OCI-LY1 (cell line): ENCODE data around the gene MACROD2.

Source experiments
- H2AFZ ChIP-seq: fragments of 200-600 bp; sonication (generic), shearing (Covaris generic); 2 replicates; pipeline ENCODE4 v1.6.0; 2014; ENCODE audit warnings: antibody characterized with exemption, mild to moderate bottlenecking, low read length
- H3F3A ChIP-seq: fragments of 200-600 bp; sonication (generic), shearing (Covaris generic); 2 replicates; pipeline ENCODE4 v1.6.0; 2014; ENCODE audit warnings: mild to moderate bottlenecking, antibody characterized with exemption, low read length, moderate library complexity; ENCODE audit not compliant: insufficient read depth
- H3K27ac ChIP-seq: fragments of 200-600 bp; sonication (generic); 2 replicates; pipeline ENCODE4 v1.5.1; 2014; ENCODE audit warnings: low read length, mixed run types, mild to moderate bottlenecking, low read depth; ENCODE audit not compliant: poor library complexity, severe bottlenecking
- H3K27me3 ChIP-seq: fragments of 200-600 bp; sonication (generic); 2 replicates; pipeline ENCODE4 v1.6.0; 2014; ENCODE audit warnings: antibody characterized with exemption, mild to moderate bottlenecking, low read length, moderate library complexity; ENCODE audit not compliant: insufficient read depth
- H3K36me3 ChIP-seq: fragments of 200-600 bp; sonication (generic); 2 replicates; pipeline ENCODE4 v1.6.1; 2014; ENCODE audit warnings: mild to moderate bottlenecking, antibody characterized with exemption, low read length, moderate library complexity, mixed read lengths; ENCODE audit not compliant: insufficient read depth
- H3K4me1 ChIP-seq: fragments of 200-600 bp; sonication (generic); 2 replicates; pipeline ENCODE4 v1.5.1; 2014; ENCODE audit warnings: mild to moderate bottlenecking, low read length, moderate library complexity; ENCODE audit not compliant: insufficient read depth, severe bottlenecking
- H3K4me2 ChIP-seq: fragments of 200-600 bp; sonication (generic), shearing (Covaris generic); 2 replicates; pipeline ENCODE4 v1.6.1; 2014; ENCODE audit warnings: low read length
- H3K4me3 ChIP-seq: fragments of 200-600 bp; sonication (generic); 2 replicates; pipeline ENCODE4 v1.5.1; 2014; ENCODE audit warnings: low read length, low read depth, mild to moderate bottlenecking, mixed read lengths; ENCODE audit not compliant: poor library complexity, severe bottlenecking
- H3K79me2 ChIP-seq: fragments of 200-600 bp; shearing (Covaris generic); 2 replicates; pipeline ENCODE4 v1.6.1; 2016; ENCODE audit warnings: mixed run types, low read length, mixed read lengths; ENCODE audit not compliant: insufficient read depth
- H3K9ac ChIP-seq: fragments of 200-600 bp; sonication (generic), shearing (Covaris generic); 2 replicates; pipeline ENCODE4 v1.6.1; 2014; ENCODE audit warnings: mild to moderate bottlenecking, low read length, mixed read lengths
- H3K9me2 ChIP-seq: fragments of 200-600 bp; sonication (generic), shearing (Covaris generic); 2 replicates; pipeline ENCODE4 v1.6.1; 2014; ENCODE audit warnings: low read depth, mild to moderate bottlenecking, low read length, mixed read lengths
- H3K9me3 ChIP-seq: fragments of 200-600 bp; shearing (Covaris generic); 2 replicates; pipeline ENCODE4 v1.6.1; 2014; ENCODE audit warnings: low read length, mixed read lengths
- H4K20me1 ChIP-seq: fragments of 200-600 bp; sonication (generic), shearing (Covaris generic); 2 replicates; pipeline ENCODE4 v1.6.0; 2016; ENCODE audit warnings: mild to moderate bottlenecking, low read length; ENCODE audit not compliant: insufficient read depth
- CTCF ChIP-seq: fragments of 200-600 bp; sonication (generic), shearing (Covaris generic); IDR thresholded peaks from 2 replicates; pipeline ENCODE4 v1.5.1; 2017; ENCODE audit warnings: mild to moderate bottlenecking, antibody characterized with exemption, low read length, moderate library complexity, mixed read lengths
- EZH2 ChIP-seq: fragments of 200-600 bp; sonication (generic), shearing (Covaris generic); IDR thresholded peaks from 2 replicates; pipeline ENCODE4 v1.8.0; 2017; ENCODE audit warnings: borderline replicate concordance, mixed run types, mild to moderate bottlenecking, antibody characterized with exemption, low read length, moderate library complexity, mixed read lengths

MACROD2 gene

GRCh38 chr20:15991279-15991678, 1996.0 kb downstream of the MACROD2 start:
- Histone ChIP-seq H4K20me1 (no peaks in the 10 kb centered on the region), H3K4me2 (no peak overlapping the region), H3K9me3 (no peaks in the 10 kb centered on the region), H3K79me2 (no peaks in the 10 kb centered on the region), H3K36me3 (no peaks in the 10 kb centered on the region), H3K4me3 (no peak overlapping the region), H3K4me1 (peaks cover 3% of the 10 kb centered on the region), H3K9ac (no peak overlapping the region), H2AFZ (no peak overlapping the region), H3K27ac (no peak overlapping the region), H3K27me3 (no peaks in the 10 kb centered on the region), H3F3A (no peaks in the 10 kb centered on the region), H3K9me2 (no peaks in the 10 kb centered on the region)
- TF ChIP-seq EZH2 (no peak), CTCF (no peak)

GRCh38 chr20:15992564-15992963, 1997.2 kb downstream of the MACROD2 start:
- H3F3A ChIP-seq: no peaks in the 10 kb centered on the region
- no peak overlapping the region for H3K4me3 ChIP-seq
- H3K36me3 ChIP-seq: no peaks in the 10 kb centered on the region
- no peaks in the 10 kb centered on the region for H4K20me1 ChIP-seq
- no peaks in the 10 kb centered on the region for H3K27me3 ChIP-seq
- no peak overlapping the region for H2AFZ ChIP-seq
- H3K9me3 ChIP-seq: no peaks in the 10 kb centered on the region
- H3K9ac ChIP-seq: no peak overlapping the region
- no peak overlapping the region for H3K27ac ChIP-seq
- H3K4me1 ChIP-seq: no peaks in the 10 kb centered on the region
- no peaks in the 10 kb centered on the region for H3K9me2 ChIP-seq
- TF ChIP-seq EZH2 (no peak), CTCF (no peak)
- H3K4me2 ChIP-seq: no peak overlapping the region
- no peaks in the 10 kb centered on the region for H3K79me2 ChIP-seq

GRCh38 chr20:16000112-16000511, 2004.8 kb downstream of the MACROD2 start:
- no peaks in the 10 kb centered on the region for H4K20me1 ChIP-seq
- no peaks in the 10 kb centered on the region for H3K9me2 ChIP-seq
- H3K9me3 ChIP-seq: peaks cover 5% of the 10 kb centered on the region; the same call in 1 of the 2 replicates
- no peaks in the 10 kb centered on the region for H3K4me1 ChIP-seq
- H3K36me3 ChIP-seq: no peaks in the 10 kb centered on the region
- H3K79me2 ChIP-seq: no peaks in the 10 kb centered on the region
- TF ChIP-seq EZH2: no peak
- no peak for TF ChIP-seq CTCF
- H2AFZ ChIP-seq: no peak overlapping the region
- H3F3A ChIP-seq: no peaks in the 10 kb centered on the region
- no peak overlapping the region for H3K9ac ChIP-seq
- H3K4me2 ChIP-seq: no peak overlapping the region
- no peak overlapping the region for H3K27ac ChIP-seq
- no peak overlapping the region for H3K4me3 ChIP-seq
- no peaks in the 10 kb centered on the region for H3K27me3 ChIP-seq
